B cell (primary cell): ENCODE data around the gene TEKT3. TPM values are rescaled to one million over a fixed set of nuclear protein-coding genes. Genes with fewer than 3 reads are reported as not detected.

Source experiments
- ATAC-seq: fragments of 200-7000 bp; cut with Tn5 transposase; one replicate; pipeline ENCODE4 v1.10.0; 2021; ENCODE audit warnings: low read depth, mild to moderate bottlenecking, moderate number of reproducible peaks, moderate library complexity
- CTCF ChIA-PET: fragments of 350-600 bp; sonication (Branson Sonifier 250); formaldehyde crosslinking; loops from one replicate; lab custom pipeline; 2021; ENCODE audit warnings: antibody characterized with exemption, inconsistent platforms; lab: Charles Lee
- POLR2A ChIA-PET: fragments of 350-600 bp; sonication (Branson Sonifier 250); formaldehyde crosslinking; loops from one replicate; lab custom pipeline; 2021; ENCODE audit warnings: antibody characterized with exemption; lab: Charles Lee
- DNase-seq: peaks from one replicate; pipeline ENCODE4 v3.0.0; 2013
- H2AFZ ChIP-seq: 2 replicates; pipeline ENCODE4 v1.6.1; 2012; ENCODE audit warnings: mild to moderate bottlenecking, low read depth, low read length; ENCODE audit not compliant: insufficient read depth, poor library complexity, severe bottlenecking
- H3K27ac ChIP-seq, 2 donors: 1 replicate in 1 of 2; 2 replicates in 1 of 2; pipeline ENCODE4 v1.5.1; 2012 to 2013; ENCODE audit warnings: low read length in 2 of 2, mild to moderate bottlenecking in 2 of 2, moderate library complexity in 1 of 2
- H3K27me3 ChIP-seq, 4 experiments: fragments of 200-600 bp in 1 of 4; sonication (generic) in 1 of 4; replicated peaks in 1 of 4; 1 replicate in 2 of 4; 2 replicates in 2 of 4; pipeline versions ENCODE4 v1.6.1 to v1.7.0; 2013 to 2016; ENCODE audit warnings: low read length in 3 of 4, mild to moderate bottlenecking in 2 of 4, mixed read lengths in 1 of 4, moderate library complexity in 1 of 4; ENCODE audit not compliant: insufficient read depth in 4 of 4, control insufficient read depth in 3 of 4; ENCODE audit errors: control extremely low read depth in 1 of 4
- H3K36me3 ChIP-seq, 2 experiments: replicated peaks in 1 of 2; 1 replicate in 1 of 2; 2 replicates in 1 of 2; pipeline versions ENCODE4 v1.6.1 to v1.7.1; 2013; ENCODE audit warnings: low read length in 1 of 2; ENCODE audit not compliant: insufficient read depth in 2 of 2, control insufficient read depth in 1 of 2; ENCODE audit errors: control extremely low read depth in 1 of 2, extremely low read depth in 1 of 2
- H3K4me1 ChIP-seq, 2 donors: fragments of 200-600 bp in 1 of 2; sonication (generic) in 1 of 2; 1 replicate in 1 of 2; 2 replicates in 1 of 2; pipeline versions ENCODE4 v1.5.1 to v1.6.1; 2013 to 2017; ENCODE audit warnings: low read length in 2 of 2; ENCODE audit not compliant: control insufficient read depth in 2 of 2, insufficient read depth in 2 of 2
- H3K4me2 ChIP-seq: replicated peaks from 2 replicates; pipeline ENCODE3; 2012; ENCODE audit warnings: mild to moderate bottlenecking, low read depth, low read length; ENCODE audit not compliant: poor library complexity, severe bottlenecking
- H3K4me3 ChIP-seq, 5 experiments: fragments of 200-600 bp in 1 of 5; sonication (generic) in 1 of 5; 1 replicate in 3 of 5; 2 replicates in 2 of 5; pipeline versions ENCODE4 v1.5.1 to v1.7.0; 2011 to 2016; ENCODE audit warnings: low read length in 4 of 5, mild to moderate bottlenecking in 4 of 5, low read depth in 2 of 5, control low read depth in 1 of 5, moderate library complexity in 1 of 5; ENCODE audit not compliant: insufficient read depth in 1 of 5; ENCODE audit errors: control extremely low read depth in 1 of 5, extremely low read depth in 1 of 5
- H3K79me2 ChIP-seq: fragments of 200-600 bp; sonication (generic); one replicate; pipeline ENCODE4 v1.6.0; 2016; ENCODE audit warnings: low read length; ENCODE audit not compliant: control insufficient read depth, insufficient read depth
- H3K9ac ChIP-seq: fragments of 200-600 bp; sonication (generic); 2 replicates; pipeline ENCODE4 v1.6.1; 2017; ENCODE audit warnings: mild to moderate bottlenecking, low read length, moderate library complexity
- H3K9me3 ChIP-seq, 3 donors: one replicate each; pipeline versions ENCODE4 v1.6.1 to v1.7.1; 2013; ENCODE audit warnings: low read length in 2 of 3; ENCODE audit not compliant: control insufficient read depth in 2 of 3, insufficient read depth in 1 of 3; ENCODE audit errors: control extremely low read depth in 1 of 3
- H4K20me1 ChIP-seq: 2 replicates; pipeline ENCODE4 v1.6.0; 2012; ENCODE audit warnings: mild to moderate bottlenecking, low read length; ENCODE audit not compliant: insufficient read depth, control insufficient read depth, poor library complexity, severe bottlenecking
- H3K27ac Mint-ChIP-seq: one replicate; pipeline ENCODE4 v1.8.0; 2021; ENCODE audit warnings: mixed read lengths
- H3K27me3 Mint-ChIP-seq: one replicate; pipeline ENCODE4 v1.8.0; 2021; ENCODE audit warnings: mixed read lengths
- H3K4me1 Mint-ChIP-seq: one replicate; pipeline ENCODE4 v1.8.0; 2021; ENCODE audit warnings: mixed read lengths
- H3K4me3 Mint-ChIP-seq: one replicate; pipeline ENCODE4 v1.8.0; 2021; ENCODE audit warnings: mixed read lengths
- H3K9me3 Mint-ChIP-seq: one replicate; pipeline ENCODE4 v1.8.0; 2022; ENCODE audit warnings: mixed read lengths; ENCODE audit not compliant: insufficient read depth
- CTCF ChIP-seq: fragments of 200-600 bp; IDR thresholded peaks from one replicate; pipeline ENCODE4 v1.8.0; 2022; ENCODE audit warnings: antibody characterized with exemption, mild to moderate bottlenecking
- EZH2 ChIP-seq: IDR thresholded peaks from 2 replicates; pipeline ENCODE4 v1.6.1; 2012; ENCODE audit warnings: borderline replicate concordance, low read depth, mild to moderate bottlenecking, moderate library complexity, low read length; ENCODE audit not compliant: insufficient read depth, poor library complexity, severe bottlenecking
- WGBS: methylation state at CpG from one replicate; pipeline ENCODE4 v1.1.5; 2013; ENCODE audit warnings: missing lambda C conversion rate; ENCODE audit not compliant: insufficient coverage; 5-methylcytosine and 5-hydroxymethylcytosine counted together
- intact Hi-C: fragments of 100-400 bp; cut with micrococcal nuclease; formaldehyde crosslinking; loops from one replicate; pipeline ENCODE4 v1.10.0; 2022
- polyA plus RNA-seq: library from polyadenylated mRNA; depleted of rRNA; stranded (reverse); fragments of >200 nt; gene quantifications from 2 replicates; pipeline ENCODE4 v1.2.3, GENCODE V29; 2012
- total RNA-seq, 2 donors: library from RNA; stranded (reverse); fragments of 120-200 nt in 1 of 2; gene quantifications; 1 replicate in 1 of 2; 2 replicates in 1 of 2; pipeline versions ENCODE4 v1.2.3 to v1.2.4, GENCODE V29; 2013 to 2022

TEKT3 gene
- total and polyA plus RNA-seq, 2 donors (not counting 1 experiment from before 2014, with no cell fraction given), result 0.49 to 1.8 TPM

- H3K9ac ChIP-seq, result no peak overlapping the region
- TF ChIP-seq CTCF (no peak), EZH2 (no peak)
- H3K4me3 Mint-ChIP-seq, result no peak overlapping the region
These were observed 52.5 kb downstream of the TEKT3 start for GRCh38 chr17:15288859-15289258.

GRCh38 chr17:15287538-15288267 lies 53.7 kb downstream of the TEKT3 start:
- peaks cover 0 to 3% (median 3%) of the 10 kb centered on the region in 3 donors for H3K9me3 ChIP-seq
- H3K4me3 Mint-ChIP-seq, result no peak overlapping the region
- DNase-seq (no peak), ATAC-seq (no peak)
- H3K4me2 ChIP-seq, result no peak overlapping the region
- 100% methylated on average over 1 of the region's 4 CpGs for WGBS
- H3K27me3 ChIP-seq, result peaks cover 0 to 5% (median 0%) of the 10 kb centered on the region in 4 experiments
- H3K36me3 ChIP-seq, result no peaks in the 10 kb centered on the region
- no peaks in the 10 kb centered on the region for H4K20me1 ChIP-seq
- no peaks in the 10 kb centered on the region for H3K79me2 ChIP-seq
- H3K9ac ChIP-seq, result no peak overlapping the region
- no peak overlapping the region for H2AFZ ChIP-seq
- no peak overlapping the region for H3K4me3 ChIP-seq
- H3K27ac ChIP-seq, result no peak overlapping the region
- POLR2A ChIA-PET, result no interaction called here
- H3K4me1 Mint-ChIP-seq, result no peaks in the 10 kb centered on the region
- no peaks in the 10 kb centered on the region for H3K4me1 ChIP-seq
- H3K27ac Mint-ChIP-seq, result no peak overlapping the region
- TF ChIP-seq CTCF (no peak), EZH2 (no peak)
- H3K27me3 Mint-ChIP-seq, result peaks cover 30% of the 10 kb centered on the region
- CTCF ChIA-PET, result no interaction called here
- H3K9me3 Mint-ChIP-seq, result no peaks in the 10 kb centered on the region
- intact Hi-C loops, result no loop called here

More at GRCh38 chr17:15288859-15289258, 52.5 kb downstream of the TEKT3 start:
- Histone ChIP-seq H4K20me1 (no peaks in the 10 kb centered on the region), H3K4me3 (no peak overlapping the region), H3K27ac (no peak overlapping the region), H3K9me3 (peaks cover 0 to 3% (median 0%) of the 10 kb centered on the region in 3 donors), H3K79me2 (no peaks in the 10 kb centered on the region), H3K4me2 (no peak overlapping the region), H3K4me1 (no peaks in the 10 kb centered on the region), H2AFZ (no peak overlapping the region), H3K27me3 (peaks cover 0 to 5% (median 0%) of the 10 kb centered on the region in 4 experiments), H3K36me3 (no peaks in the 10 kb centered on the region)
- intact Hi-C loops, result no loop called here
- Mint-ChIP-seq H3K4me1 (no peaks in the 10 kb centered on the region), H3K27me3 (peaks cover 28% of the 10 kb centered on the region), H3K27ac (no peak overlapping the region), H3K9me3 (no peaks in the 10 kb centered on the region)
- DNase-seq (no peak), ATAC-seq (no peak)
- no CpG with 5 or more reads among the region's 1 CpG for WGBS
- CTCF ChIA-PET, result no interaction called here
- POLR2A ChIA-PET, result no interaction called here
